ENCODE measurements around the gene TNFRSF6B. TPM values are rescaled to one million over a fixed set of nuclear protein-coding genes. Genes with fewer than 3 reads are reported as not detected.

The TNFRSF6B gene
- total and polyA plus RNA-seq, 2 of the 4 experiments (the other 2 are of a cell fraction), result 1.3 to 11.0 TPM

DNA sequence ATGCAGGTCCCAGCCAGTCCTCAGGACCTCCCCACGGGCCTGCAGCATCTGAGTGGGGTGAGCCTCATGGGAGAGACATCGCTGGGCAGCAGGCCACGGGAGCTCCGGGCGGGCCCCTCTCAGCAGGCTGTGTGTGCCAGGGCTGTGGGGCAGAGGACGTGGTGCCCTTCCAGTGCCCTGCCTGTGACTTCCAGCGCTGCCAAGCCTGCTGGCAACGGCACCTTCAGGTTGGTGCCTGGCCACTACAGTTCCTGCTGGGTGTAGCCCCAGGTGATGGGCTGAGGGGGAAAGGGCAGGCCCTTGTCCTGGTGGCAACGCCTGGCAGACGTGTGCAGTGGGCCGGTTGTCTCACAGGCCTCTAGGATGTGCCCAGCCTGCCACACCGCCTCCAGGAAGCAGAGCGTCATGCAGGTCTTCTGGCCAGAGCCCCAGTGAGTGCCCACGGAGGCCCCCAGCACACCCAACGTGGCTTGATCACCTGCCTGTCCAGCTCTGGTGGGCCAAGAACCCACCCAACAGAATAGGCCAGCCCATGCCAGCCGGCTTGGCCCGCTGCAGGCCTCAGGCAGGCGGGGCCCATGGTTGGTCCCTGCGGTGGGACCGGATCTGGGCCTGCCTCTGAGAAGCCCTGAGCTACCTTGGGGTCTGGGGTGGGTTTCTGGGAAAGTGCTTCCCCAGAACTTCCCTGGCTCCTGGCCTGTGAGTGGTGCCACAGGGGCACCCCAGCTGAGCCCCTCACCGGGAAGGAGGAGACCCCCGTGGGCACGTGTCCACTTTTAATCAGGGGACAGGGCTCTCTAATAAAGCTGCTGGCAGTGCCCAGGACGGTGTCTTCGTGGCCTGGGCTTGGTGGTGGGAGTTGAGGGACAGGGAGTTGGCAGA lies 787 bp upstream of the TNFRSF6B start:
- Histone ChIP-seq H2BK20ac (ENCODE audit: low read depth, low read length) (no peak overlapping the region), H2AK5ac (ENCODE audit: low read depth, low read length) (no peak overlapping the region; the same call in 1 of the 2 replicates), H3K4me1 (ENCODE audit: control insufficient read depth, insufficient read depth, low read length) (peaks cover 22% of the 10 kb centered on the region), H2BK5ac (ENCODE audit: low read depth, low read length, poor library complexity, severe bottlenecking) (peak overlapping the region; percentile 7), H4K5ac (ENCODE audit: low read depth, low read length) (no peak overlapping the region), H2AFZ (replicated peaks; ENCODE audit: low read length, poor library complexity) (peak overlapping the region; percentile 14), H3K18ac (ENCODE audit: low read depth, low read length) (no peak overlapping the region), H3K4me2 (ENCODE audit: low read depth, low read length) (no peak overlapping the region), H3K14ac (replicated peaks; ENCODE audit: low read depth, low read length) (no peak overlapping the region), H4K8ac (ENCODE audit: low read depth in 2 of 2, low read length in 2 of 2) (peak overlapping the region in 1 of 2 experiments; percentile 29; a peak in 1 of 4 replicates), H3K9me1 (ENCODE audit: insufficient read depth, low read length) (no peaks in the 10 kb centered on the region), H3K27me3 (ENCODE audit: control insufficient read depth, insufficient read depth, low read length) (no peaks in the 10 kb centered on the region), H3K79me1 (ENCODE audit: low read depth in 1 of 2, low read length in 2 of 2) (peaks cover 11 to 40% of the 10 kb centered on the region in 2 experiments; a peak in 3 of 4 replicates), H3K23ac (ENCODE audit: low read depth, low read length) (no peak overlapping the region), H2AK9ac (replicated peaks; ENCODE audit: low read depth, low read length, poor library complexity) (peak overlapping the region; percentile 77), H3K4ac (ENCODE audit: low read depth, low read length) (no peak overlapping the region), H2BK15ac (ENCODE audit: low read depth, low read length) (no peak overlapping the region), H3K36me3 (ENCODE audit: control insufficient read depth, insufficient read depth, low read length) (peaks cover 10% of the 10 kb centered on the region; the same call in 1 of the 2 replicates), H3K9ac (ENCODE audit: low read depth, low read length) (no peak overlapping the region), H4K91ac (ENCODE audit: insufficient read depth, low read depth, low read length) (no peak overlapping the region), H3K4me3 (ENCODE audit: insufficient read depth, low read depth, low read length) (no peak overlapping the region), H3K27ac (ENCODE audit: insufficient read depth, low read length) (no peak overlapping the region), H3K56ac (ENCODE audit: extremely low read depth, insufficient read depth, low read length) (no peak overlapping the region), H3K9me3 (ENCODE audit: control insufficient read depth, insufficient read depth, low read length) (no peaks in the 10 kb centered on the region), H2BK120ac (ENCODE audit: low read depth, low read length) (no peak overlapping the region), H4K20me1 (ENCODE audit: insufficient read depth, low read length) (no peaks in the 10 kb centered on the region)
- dilution Hi-C loops (cut with HindIII; ENCODE audit: low sequenced_read_pairs, unreplicated experiment), result no loop called here
- ChIA-PET CTCF (no interaction called here), POLR2A (ENCODE audit: unreplicated experiment) (interaction anchor here (1.2 kb wide), 1 partner anchor 12 kb away, joined by 4 read pairs; the partner anchor contains the start of genes ARFRP1 and ZGPAT)
- intact Hi-C loops (cut with micrococcal nuclease), result no loop called here
- in situ Hi-C loops (cut with MboI; ENCODE audit: low sequenced_read_pairs), result no loop called here
- 95% methylated on average over 9 of the region's 25 CpGs; no CpG with 5 or more reads in 1 of the 2 experiments for WGBS, 2 experiments (ENCODE audit: extremely low coverage in 2 of 2, insufficient read length in 1 of 2)
- DNase-seq, result no peak
- ATAC-seq (ENCODE audit: low read depth), result no peak
- no TSS peak for BruUV-seq (replicated peaks)
- TF ChIP-seq FOS (IDR thresholded peaks at IDR 0.05; ENCODE audit: low read depth, low read length) (no peak), POLR2A (IDR thresholded peaks at IDR 0.05; ENCODE audit: low read depth, low read length) (no peak), SMC3 (IDR thresholded peaks at IDR 0.05; ENCODE audit: low read depth, low read length) (no peak), MAFK (IDR thresholded peaks at IDR 0.05; ENCODE audit: low read depth, low read length) (no peak)
